Measurements from ENCODE around the gene CCSER1.
"Not testable (repeated sequence)": the region's sequence is repeated elsewhere in the genome, so short reads cannot be mapped to it uniquely, and the experiment has no call there.

CCSER1 gene

DNA sequence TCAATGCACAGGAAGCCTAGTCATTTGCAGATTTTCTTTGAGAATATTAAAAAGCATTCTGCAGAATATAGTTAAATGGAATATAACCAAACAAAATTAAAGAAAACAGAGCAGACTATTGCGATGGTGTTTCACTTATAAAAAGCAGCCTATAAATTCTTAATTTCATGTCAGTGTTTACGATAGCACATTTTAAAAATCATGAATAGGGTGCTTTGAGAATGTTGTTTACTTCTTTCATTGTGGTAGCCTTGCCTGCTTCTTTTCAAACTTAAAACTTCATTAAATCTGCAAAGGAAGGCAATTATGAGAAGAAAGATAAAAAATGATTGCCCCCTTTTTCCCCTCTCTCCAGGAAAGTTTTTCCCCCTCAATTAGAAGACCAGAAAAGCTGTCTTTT is 748.6 kb downstream of the CCSER1 start:
- H3K27me3 Mint-ChIP-seq: no peaks in the 10 kb centered on the region
- no peaks in the 10 kb centered on the region for H3K4me1 Mint-ChIP-seq (ENCODE audit: low read depth)
- no peaks in the 10 kb centered on the region for H3K36me3 Mint-ChIP-seq (ENCODE audit: low read depth)
- no peak overlapping the region for H3K27ac Mint-ChIP-seq
- H3K4me3 Mint-ChIP-seq: no peak overlapping the region
- peaks cover 18% of the 10 kb centered on the region for H3K9me3 Mint-ChIP-seq

DNA sequence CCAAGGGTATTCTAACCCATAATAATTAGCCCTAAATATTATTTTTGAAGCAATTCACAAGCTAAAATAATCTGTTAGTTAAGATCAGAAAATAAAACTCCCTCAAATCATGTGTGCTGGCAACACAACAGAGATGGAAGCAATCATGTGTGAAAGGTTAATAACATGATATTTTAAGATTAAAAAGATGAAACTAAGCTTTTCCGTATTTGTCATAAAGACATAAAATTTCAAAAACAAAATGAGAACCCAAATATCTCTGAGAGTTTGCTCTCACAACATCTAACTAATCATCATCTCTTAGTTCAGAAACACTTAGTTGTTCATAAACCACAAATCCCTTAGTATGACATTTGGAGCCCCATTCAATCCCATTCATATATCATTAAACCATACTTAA is 749.1 kb downstream of the CCSER1 start:
- Mint-ChIP-seq H3K27me3 (no peaks in the 10 kb centered on the region), H3K27ac (no peak overlapping the region), H3K9me3 (peaks cover 13% of the 10 kb centered on the region), H3K36me3 (ENCODE audit: low read depth) (no peaks in the 10 kb centered on the region), H3K4me1 (ENCODE audit: low read depth) (no peaks in the 10 kb centered on the region), H3K4me3 (no peak overlapping the region)

DNA sequence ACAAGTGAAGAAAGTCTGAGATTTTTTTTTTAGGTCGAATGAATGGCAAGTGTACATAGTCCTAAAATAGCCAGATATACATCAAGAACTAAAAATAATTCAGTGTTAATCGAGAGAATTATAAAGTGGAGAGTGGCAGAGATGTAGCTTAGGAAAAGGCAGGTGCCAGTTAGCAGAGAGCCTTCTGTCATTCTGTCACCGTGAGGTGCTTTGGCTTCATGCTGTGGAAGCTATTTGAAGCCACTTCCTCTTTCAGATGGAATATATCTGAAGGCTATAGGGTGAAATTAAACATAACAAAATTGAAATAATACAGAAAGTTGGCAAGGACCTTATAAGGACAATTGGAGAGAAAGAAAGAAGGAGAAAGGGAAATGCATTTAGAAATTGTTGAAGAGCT is 756.3 kb downstream of the CCSER1 start:
- no peaks in the 10 kb centered on the region for H3K27me3 Mint-ChIP-seq
- H3K4me1 Mint-ChIP-seq (ENCODE audit: low read depth): no peaks in the 10 kb centered on the region
- H3K36me3 Mint-ChIP-seq (ENCODE audit: low read depth): no peaks in the 10 kb centered on the region
- no peak overlapping the region for H3K4me3 Mint-ChIP-seq
- H3K9me3 Mint-ChIP-seq: peaks cover 15% of the 10 kb centered on the region
- no peak overlapping the region for H3K27ac Mint-ChIP-seq

DNA sequence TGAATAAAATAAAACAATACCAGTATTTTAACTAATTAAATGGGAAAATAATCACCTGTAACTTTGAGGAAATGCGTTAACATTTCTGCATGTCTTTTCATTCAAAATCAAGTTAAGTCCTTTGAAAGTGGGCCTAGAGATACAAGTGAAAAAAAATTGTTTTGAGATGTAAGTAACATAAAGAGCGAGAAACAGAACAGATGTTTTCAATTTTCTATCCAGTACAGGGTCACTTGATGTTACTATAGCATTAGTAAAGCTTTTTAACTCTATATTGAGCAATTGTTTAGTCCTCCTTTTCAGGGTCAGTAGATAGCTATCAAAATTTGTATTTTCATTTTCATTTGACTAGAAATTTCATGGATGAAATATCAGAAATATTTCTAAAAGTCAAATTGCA is 761.4 kb downstream of the CCSER1 start:
- Mint-ChIP-seq H3K27ac (no peak overlapping the region), H3K4me3 (no peak overlapping the region), H3K27me3 (no peaks in the 10 kb centered on the region), H3K36me3 (ENCODE audit: low read depth) (no peaks in the 10 kb centered on the region), H3K4me1 (ENCODE audit: low read depth) (no peaks in the 10 kb centered on the region), H3K9me3 (peaks cover 9% of the 10 kb centered on the region)

- Mint-ChIP-seq H3K9me3 (peaks cover 8% of the 10 kb centered on the region), H3K27ac (no peak overlapping the region), H3K36me3 (ENCODE audit: low read depth) (no peaks in the 10 kb centered on the region), H3K4me3 (no peak overlapping the region), H3K4me1 (ENCODE audit: low read depth) (no peaks in the 10 kb centered on the region), H3K27me3 (no peaks in the 10 kb centered on the region)
These were observed 762.0 kb downstream of the CCSER1 start for GRCh38 chr4:90889171-90889570.

- not testable (repeated sequence) for H3K4me3 Mint-ChIP-seq; H3K27me3 Mint-ChIP-seq; H3K27ac Mint-ChIP-seq; H3K4me1 Mint-ChIP-seq (ENCODE audit: low read depth); H3K36me3 Mint-ChIP-seq (ENCODE audit: low read depth)
- peaks cover 37% of the 10 kb centered on the region for H3K9me3 Mint-ChIP-seq
These were observed 776.2 kb downstream of the CCSER1 start for GRCh38 chr4:90903413-90903812.

DNA sequence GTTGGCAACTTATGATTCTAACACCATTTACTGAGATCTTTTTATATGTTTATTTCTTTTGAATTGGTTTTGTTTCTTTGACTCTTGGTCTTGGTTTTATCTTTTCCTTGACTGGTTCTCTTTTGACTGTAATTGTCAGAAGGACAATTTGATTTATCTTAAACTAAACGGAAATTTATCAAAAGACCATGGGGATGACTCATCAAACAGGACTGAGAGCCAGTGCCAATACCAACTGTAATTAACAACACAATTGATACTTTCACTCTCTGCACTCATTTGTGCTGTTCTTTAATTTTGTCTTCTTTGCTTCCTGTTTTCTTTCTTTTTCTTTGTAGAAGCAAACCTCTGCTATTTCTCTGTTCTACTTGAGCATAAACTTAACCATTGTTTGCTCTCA is 776.8 kb downstream of the CCSER1 start:
- H3K9me3 Mint-ChIP-seq: peaks cover 33% of the 10 kb centered on the region
- no peaks in the 10 kb centered on the region for H3K36me3 Mint-ChIP-seq (ENCODE audit: low read depth)
- H3K27ac Mint-ChIP-seq: no peak overlapping the region
- no peaks in the 10 kb centered on the region for H3K4me1 Mint-ChIP-seq (ENCODE audit: low read depth)
- no peak overlapping the region for H3K4me3 Mint-ChIP-seq
- H3K27me3 Mint-ChIP-seq: no peaks in the 10 kb centered on the region

GRCh38 chr4:90906239-90906638 is 779.0 kb downstream of the CCSER1 start:
- no peaks in the 10 kb centered on the region for H3K4me1 Mint-ChIP-seq (ENCODE audit: low read depth)
- peaks cover 27% of the 10 kb centered on the region for H3K9me3 Mint-ChIP-seq
- H3K4me3 Mint-ChIP-seq: no peak overlapping the region
- no peaks in the 10 kb centered on the region for H3K27me3 Mint-ChIP-seq
- H3K27ac Mint-ChIP-seq: no peak overlapping the region
- H3K36me3 Mint-ChIP-seq (ENCODE audit: low read depth): no peaks in the 10 kb centered on the region

GRCh38 chr4:90911724-90912434 is 784.7 kb downstream of the CCSER1 start:
- H3K4me1 Mint-ChIP-seq (ENCODE audit: low read depth); H3K36me3 Mint-ChIP-seq (ENCODE audit: low read depth): not testable (repeated sequence)

GRCh38 chr4:90922174-90922573 is 795.0 kb downstream of the CCSER1 start:
- peaks cover 4% of the 10 kb centered on the region for H3K9me3 Mint-ChIP-seq
- H3K4me1 Mint-ChIP-seq (ENCODE audit: low read depth): no peaks in the 10 kb centered on the region
- H3K4me3 Mint-ChIP-seq: no peak overlapping the region
- H3K27me3 Mint-ChIP-seq: no peaks in the 10 kb centered on the region
- no peak overlapping the region for H3K27ac Mint-ChIP-seq
- H3K36me3 Mint-ChIP-seq (ENCODE audit: low read depth): no peaks in the 10 kb centered on the region

More at GRCh38 chr4:90911724-90912434, 784.7 kb downstream of the CCSER1 start:
- not testable (repeated sequence) for H3K27ac Mint-ChIP-seq, H3K9me3 Mint-ChIP-seq, H3K27me3 Mint-ChIP-seq, H3K4me3 Mint-ChIP-seq

DNA sequence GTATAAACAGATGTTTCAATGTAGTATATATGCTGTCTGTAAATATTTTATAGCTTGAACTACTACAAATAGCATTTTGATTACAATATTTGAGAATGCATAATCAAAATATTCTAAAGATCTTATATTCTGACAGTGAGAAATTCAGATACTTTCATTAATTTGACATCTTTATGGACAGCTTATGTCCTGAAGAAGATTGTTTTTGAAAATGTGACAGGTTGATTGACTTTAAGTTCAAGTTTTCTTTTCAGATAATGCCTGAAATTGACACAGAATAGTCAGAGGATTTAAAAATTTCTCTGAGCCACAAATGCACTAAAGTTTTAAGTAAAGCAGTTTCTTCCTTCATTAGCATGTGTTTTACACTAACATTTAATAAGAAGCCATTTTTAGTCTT is 799.8 kb downstream of the CCSER1 start:
- Mint-ChIP-seq H3K27me3 (no peaks in the 10 kb centered on the region), H3K36me3 (ENCODE audit: low read depth) (no peaks in the 10 kb centered on the region), H3K4me1 (ENCODE audit: low read depth) (no peaks in the 10 kb centered on the region), H3K4me3 (no peak overlapping the region), H3K27ac (no peak overlapping the region), H3K9me3 (peaks cover 4% of the 10 kb centered on the region)

- no peak overlapping the region for H3K27ac Mint-ChIP-seq
- no peaks in the 10 kb centered on the region for H3K36me3 Mint-ChIP-seq (ENCODE audit: low read depth)
- no peaks in the 10 kb centered on the region for H3K4me1 Mint-ChIP-seq (ENCODE audit: low read depth)
- H3K27me3 Mint-ChIP-seq: no peaks in the 10 kb centered on the region
- no peak overlapping the region for H3K4me3 Mint-ChIP-seq
- H3K9me3 Mint-ChIP-seq: peaks cover 3% of the 10 kb centered on the region
These were observed 816.1 kb downstream of the CCSER1 start for GRCh38 chr4:90943311-90943710.

DNA sequence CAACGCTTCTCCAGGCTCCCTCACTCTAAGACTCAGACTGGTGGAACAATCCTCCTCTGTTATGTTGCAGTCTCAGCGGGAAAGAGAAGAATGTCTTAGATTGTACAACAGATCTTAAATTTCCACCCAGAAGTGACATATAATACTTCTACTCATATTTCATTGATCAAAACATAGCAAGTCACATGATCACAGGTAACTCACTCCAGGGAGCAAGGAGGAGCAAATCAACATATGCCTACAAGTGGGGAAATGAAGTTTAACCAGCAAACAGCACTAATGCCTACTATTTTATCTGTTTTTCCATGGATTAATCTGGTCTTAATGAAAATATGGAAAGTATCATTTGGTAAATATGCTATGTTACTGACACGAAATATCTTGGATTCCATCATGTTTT is 819.8 kb downstream of the CCSER1 start:
- Mint-ChIP-seq H3K36me3 (ENCODE audit: low read depth) (no peaks in the 10 kb centered on the region), H3K4me1 (ENCODE audit: low read depth) (no peaks in the 10 kb centered on the region), H3K9me3 (peaks cover 3% of the 10 kb centered on the region), H3K27ac (no peak overlapping the region), H3K27me3 (no peaks in the 10 kb centered on the region), H3K4me3 (no peak overlapping the region)

GRCh38 chr4:90950385-90950841 is 823.2 kb downstream of the CCSER1 start:
- Mint-ChIP-seq H3K4me1 (ENCODE audit: low read depth) (no peaks in the 10 kb centered on the region), H3K27ac (no peak overlapping the region), H3K9me3 (no peaks in the 10 kb centered on the region), H3K36me3 (ENCODE audit: low read depth) (no peaks in the 10 kb centered on the region), H3K27me3 (no peaks in the 10 kb centered on the region), H3K4me3 (no peak overlapping the region)

DNA sequence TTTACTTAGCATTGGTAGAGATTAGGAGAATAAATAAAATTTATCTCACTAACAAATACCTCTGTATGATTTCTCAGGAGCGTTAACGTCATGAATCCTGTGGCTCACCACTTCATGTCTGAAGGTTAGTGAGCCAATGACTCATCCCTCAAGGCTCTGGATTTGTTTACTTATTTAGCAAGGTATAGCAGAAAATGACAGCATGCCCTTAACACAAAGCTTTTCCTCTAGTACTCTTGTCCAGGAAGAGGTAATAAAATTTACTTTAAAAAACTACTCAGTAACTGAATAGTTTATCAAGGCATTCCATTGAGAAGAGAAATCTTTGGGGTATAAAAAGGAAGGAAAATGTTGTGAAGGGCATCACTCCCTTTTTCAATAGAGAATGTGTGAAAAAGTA is 823.8 kb downstream of the CCSER1 start:
- no peaks in the 10 kb centered on the region for H3K9me3 Mint-ChIP-seq
- no peak overlapping the region for H3K4me3 Mint-ChIP-seq
- no peaks in the 10 kb centered on the region for H3K27me3 Mint-ChIP-seq
- H3K27ac Mint-ChIP-seq: no peak overlapping the region
- H3K4me1 Mint-ChIP-seq (ENCODE audit: low read depth): no peaks in the 10 kb centered on the region
- no peaks in the 10 kb centered on the region for H3K36me3 Mint-ChIP-seq (ENCODE audit: low read depth)

DNA sequence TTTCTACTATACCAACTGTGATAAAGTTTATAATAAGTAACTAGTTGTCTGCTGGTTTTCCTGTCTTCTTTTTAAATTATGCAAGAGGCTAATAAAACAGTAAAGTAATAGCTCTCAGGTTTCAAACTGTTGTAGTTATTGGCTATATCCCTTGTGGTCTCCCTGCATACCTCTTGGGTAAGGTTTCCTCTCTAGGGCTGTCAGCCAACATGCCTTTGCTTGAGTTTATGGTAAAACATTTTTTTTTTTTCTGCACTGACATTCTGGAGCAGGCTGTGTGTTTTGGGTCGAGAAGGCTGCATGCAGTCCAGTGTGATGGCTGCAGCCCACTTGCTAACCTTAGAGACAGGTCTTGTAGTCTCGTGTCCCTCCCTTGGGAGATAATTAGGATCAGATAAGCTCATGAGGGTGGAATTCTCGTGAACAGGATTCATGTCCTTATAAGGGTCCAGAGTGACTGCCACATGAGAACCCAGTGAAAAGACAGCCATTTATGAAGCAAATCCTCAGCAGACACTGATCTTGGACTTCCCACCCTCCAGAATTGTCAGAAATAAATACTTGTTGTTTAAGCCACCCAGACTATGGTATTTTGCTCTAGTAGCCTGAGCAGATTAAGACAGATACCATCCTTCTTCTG is 831.2 kb downstream of the CCSER1 start:
- H3K9me3 Mint-ChIP-seq: peaks cover 3% of the 10 kb centered on the region
- no peak overlapping the region for H3K4me3 Mint-ChIP-seq
- no peaks in the 10 kb centered on the region for H3K36me3 Mint-ChIP-seq (ENCODE audit: low read depth)
- H3K4me1 Mint-ChIP-seq (ENCODE audit: low read depth): no peaks in the 10 kb centered on the region
- no peak overlapping the region for H3K27ac Mint-ChIP-seq
- no peaks in the 10 kb centered on the region for H3K27me3 Mint-ChIP-seq
